IMR-90 (cell line): ENCODE results near the gene GRIFIN. TPM values are rescaled to one million over a fixed set of nuclear protein-coding genes. Genes with fewer than 3 reads are reported as not detected.

Source experiments
- ATAC-seq: fragments of 200-7000 bp; cut with Tn5 transposase; 2 replicates; pipeline ENCODE4 v1.9.1; 2020; ENCODE audit warnings: low read depth, mild to moderate bottlenecking, moderate library complexity
- BruUV-seq: library from RNA; stranded (reverse); fragments of 400-500 nt; replicated peaks from 2 replicates; lab custom pipeline; 2021; lab: Mats Ljungman, UMichigan
- CTCF ChIA-PET: fragments of 300-600 bp; formaldehyde crosslinking; extraction: SDS; loops from one replicate; lab custom pipeline; 2021; ENCODE audit warnings: antibody characterized with exemption; lab: Yijun Ruan, JAX
- POLR2A ChIA-PET: fragments of 300-600 bp; sonication (Branson Sonifier 250); formaldehyde crosslinking; loops from one replicate; lab custom pipeline; 2022; ENCODE audit warnings: antibody characterized with exemption; ENCODE audit not compliant: unreplicated experiment; lab: Charles Lee
- DNase-seq: peaks from one replicate; pipeline ENCODE4 v3.0.0; 2013
- H2AFZ ChIP-seq: replicated peaks from 2 replicates; pipeline ENCODE3; 2013; ENCODE audit warnings: low read length, mild to moderate bottlenecking; ENCODE audit not compliant: poor library complexity
- H2AK5ac ChIP-seq: 2 replicates; pipeline ENCODE4 v1.6.1; 2013; ENCODE audit warnings: low read depth, low read length, inconsistent platforms
- H2AK9ac ChIP-seq: replicated peaks from 2 replicates; pipeline ENCODE3; 2013; ENCODE audit warnings: mild to moderate bottlenecking, low read depth, low read length, moderate library complexity; ENCODE audit not compliant: poor library complexity
- H2BK120ac ChIP-seq: 2 replicates; pipeline ENCODE4 v1.6.1; 2013; ENCODE audit warnings: low read depth, low read length, inconsistent platforms
- H2BK15ac ChIP-seq: 3 replicates; pipeline ENCODE4 v1.6.1; 2013; ENCODE audit warnings: low read depth, low read length, inconsistent platforms
- H2BK20ac ChIP-seq: 2 replicates; pipeline ENCODE4 v1.6.1; 2013; ENCODE audit warnings: low read depth, mild to moderate bottlenecking, inconsistent platforms, low read length, moderate library complexity
- H2BK5ac ChIP-seq: 2 replicates; pipeline ENCODE4 v1.6.1; 2013; ENCODE audit warnings: mild to moderate bottlenecking, low read depth, low read length, inconsistent platforms; ENCODE audit not compliant: poor library complexity, severe bottlenecking
- H3K14ac ChIP-seq: replicated peaks from 2 replicates; pipeline ENCODE4 v1.6.1; 2013; ENCODE audit warnings: low read depth, low read length, inconsistent platforms
- H3K18ac ChIP-seq: 2 replicates; pipeline ENCODE4 v1.6.1; 2013; ENCODE audit warnings: low read depth, low read length, control low read depth
- H3K23ac ChIP-seq: 2 replicates; pipeline ENCODE4 v1.6.1; 2013; ENCODE audit warnings: low read depth, low read length, inconsistent platforms
- H3K27ac ChIP-seq: 2 replicates; pipeline ENCODE4 v1.5.1; 2013; ENCODE audit warnings: mild to moderate bottlenecking, control low read depth, low read length; ENCODE audit not compliant: insufficient read depth
- H3K27me3 ChIP-seq: 2 replicates; pipeline ENCODE4 v1.6.1; 2013; ENCODE audit warnings: low read length; ENCODE audit not compliant: control insufficient read depth, insufficient read depth
- H3K36me3 ChIP-seq: 2 replicates; pipeline ENCODE4 v1.6.1; 2013; ENCODE audit warnings: low read length, mixed read lengths; ENCODE audit not compliant: control insufficient read depth, insufficient read depth
- H3K4ac ChIP-seq: 2 replicates; pipeline ENCODE4 v1.6.1; 2013; ENCODE audit warnings: low read depth, low read length, inconsistent platforms
- H3K4me1 ChIP-seq: 2 replicates; pipeline ENCODE4 v1.6.1; 2013; ENCODE audit warnings: low read length, mixed read lengths; ENCODE audit not compliant: control insufficient read depth, insufficient read depth
- H3K4me2 ChIP-seq: 2 replicates; pipeline ENCODE4 v1.6.1; 2013; ENCODE audit warnings: low read depth, mild to moderate bottlenecking, control low read depth, low read length, moderate library complexity
- H3K4me3 ChIP-seq: 2 replicates; pipeline ENCODE4 v1.5.1; 2013; ENCODE audit warnings: low read depth, mild to moderate bottlenecking, control low read depth, low read length, moderate library complexity; ENCODE audit not compliant: insufficient read depth
- H3K56ac ChIP-seq: 2 replicates; pipeline ENCODE4 v1.6.1; 2013; ENCODE audit warnings: low read length, inconsistent platforms; ENCODE audit not compliant: insufficient read depth; ENCODE audit errors: extremely low read depth
- H3K79me1 ChIP-seq, 2 experiments: 2 replicates each; pipeline ENCODE4 v1.6.1; 2013; ENCODE audit warnings: low read length in 2 of 2, inconsistent platforms in 1 of 2, low read depth in 1 of 2
- H3K9ac ChIP-seq: 2 replicates; pipeline ENCODE4 v1.6.1; 2013; ENCODE audit warnings: low read depth, low read length, control low read depth
- H3K9me1 ChIP-seq: 2 replicates; pipeline ENCODE4 v1.6.1; 2013; ENCODE audit warnings: low read length, inconsistent platforms; ENCODE audit not compliant: insufficient read depth
- H3K9me3 ChIP-seq: 2 replicates; pipeline ENCODE4 v1.6.1; 2013; ENCODE audit warnings: low read length; ENCODE audit not compliant: control insufficient read depth, insufficient read depth
- H4K20me1 ChIP-seq: 2 replicates; pipeline ENCODE4 v1.6.1; 2013; ENCODE audit warnings: low read length, inconsistent platforms; ENCODE audit not compliant: insufficient read depth
- H4K5ac ChIP-seq: 2 replicates; pipeline ENCODE4 v1.6.1; 2013; ENCODE audit warnings: mild to moderate bottlenecking, low read depth, low read length, control low read depth
- H4K8ac ChIP-seq, 2 experiments: 2 replicates each; pipeline ENCODE4 v1.6.1; 2013; ENCODE audit warnings: low read depth in 2 of 2, low read length in 2 of 2, control low read depth in 1 of 2, inconsistent platforms in 1 of 2
- H4K91ac ChIP-seq: 2 replicates; pipeline ENCODE4 v1.6.1; 2013; ENCODE audit warnings: low read depth, low read length, inconsistent platforms; ENCODE audit not compliant: insufficient read depth
- CEBPB ChIP-seq: IDR thresholded peaks from 2 replicates; pipeline ENCODE4 v1.6.1; 2012; ENCODE audit warnings: low read depth, low read length, improper control_type of control experiment
- CTCF ChIP-seq: conservative IDR thresholded peaks from 2 replicates; pipeline ENCODE4 v1.5.1; 2012; ENCODE audit warnings: mild to moderate bottlenecking, low read depth, low read length, improper control_type of control experiment
- ELK1 ChIP-seq: fragments of 150-350 bp; IDR thresholded peaks from 2 replicates; pipeline ENCODE4 v1.6.1; 2016; ENCODE audit warnings: low read depth, mild to moderate bottlenecking, low read length, moderate library complexity, borderline replicate concordance
- FOS ChIP-seq: fragments of 150-350 bp; IDR thresholded peaks from 2 replicates; pipeline ENCODE4 v1.6.1; 2016; ENCODE audit warnings: low read depth, low read length
- MXI1 ChIP-seq: IDR thresholded peaks from 2 replicates; pipeline ENCODE4 v1.6.1; 2012; ENCODE audit warnings: low read depth, mild to moderate bottlenecking, low read length, moderate library complexity, borderline replicate concordance
- RCOR1 ChIP-seq: IDR thresholded peaks from 2 replicates; pipeline ENCODE4 v1.6.1; 2012; ENCODE audit warnings: mild to moderate bottlenecking, low read length, improper control_type of control experiment; ENCODE audit not compliant: insufficient replicate concordance
- RFX5 ChIP-seq: IDR thresholded peaks from 2 replicates; pipeline ENCODE4 v1.8.0; 2012; ENCODE audit warnings: low read depth, mild to moderate bottlenecking, low read length, moderate library complexity
- USF2 ChIP-seq: fragments of 150-350 bp; IDR thresholded peaks from 2 replicates; pipeline ENCODE4 v1.6.1; 2017; ENCODE audit warnings: mild to moderate bottlenecking, antibody characterized with exemption, low read length, low read depth
- WGBS, 2 experiments: methylation state at CpG; one replicate each; pipeline versions ENCODE4 v1.1.5 to v1.1.7; 2013; ENCODE audit warnings: missing lambda C conversion rate in 2 of 2; ENCODE audit not compliant: insufficient read length in 1 of 2; ENCODE audit errors: extremely low coverage in 2 of 2; 5-methylcytosine and 5-hydroxymethylcytosine counted together
- dilution Hi-C: fragments of 300-500 bp; cut with HindIII; formaldehyde crosslinking; loops from one replicate; pipeline ENCODE4 v1.14.3; 2018; ENCODE audit warnings: low sequenced_read_pairs; ENCODE audit not compliant: unreplicated experiment
- in situ Hi-C: fragments of 300-500 bp; cut with MboI; formaldehyde crosslinking; loops from 3 replicates; pipeline ENCODE4 v1.14.3; 2019; ENCODE audit warnings: low sequenced_read_pairs, inconsistent platforms, mixed read lengths
- intact Hi-C: fragments of 100-400 bp; cut with micrococcal nuclease; formaldehyde crosslinking; loops from 2 replicates; pipeline ENCODE4 v1.10.0; 2022
- polyA plus RNA-seq, 3 experiments: library from polyadenylated mRNA; depleted of rRNA; stranded (reverse); fragments of >200 nt; gene quantifications; 2 replicates each; pipeline ENCODE4 v1.2.3, GENCODE V29; 2012; ENCODE audit warnings: low replicate concordance in 1 of 3
- total RNA-seq: library from RNA; depleted of rRNA; stranded (reverse); fragments of >200 nt; gene quantifications from 2 replicates; pipeline ENCODE4 v1.2.3, GENCODE V29; 2012

GRIFIN gene
- total and polyA plus RNA-seq, 2 of the 4 experiments (the other 2 are of a cell fraction), result not detected

GRCh38 chr7:2435146-2435545, 41.1 kb downstream of the GRIFIN start:
- 92% methylated on average over 2 of the region's 5 CpGs; no CpG with 5 or more reads in 1 of the 2 experiments for WGBS, 2 experiments
- Histone ChIP-seq H3K56ac (no peak overlapping the region), H3K4ac (no peak overlapping the region), H3K14ac (no peak overlapping the region), H3K4me1 (no peaks in the 10 kb centered on the region), H4K91ac (no peak overlapping the region), H3K27me3 (no peaks in the 10 kb centered on the region), H3K9ac (no peak overlapping the region), H2BK15ac (no peak overlapping the region), H2AK5ac (no peak overlapping the region), H4K5ac (no peak overlapping the region), H3K4me3 (no peak overlapping the region), H2BK5ac (no peak overlapping the region), H3K79me1 (no peaks in the 10 kb centered on the region; a peak in 3 of 4 replicates), H2BK120ac (no peak overlapping the region), H4K8ac (no peak overlapping the region), H2AK9ac (no peak overlapping the region), H3K23ac (no peak overlapping the region), H4K20me1 (peaks cover 6% of the 10 kb centered on the region; the same call in 1 of the 2 replicates), H3K9me3 (peaks cover 7% of the 10 kb centered on the region), H3K18ac (no peak overlapping the region), H3K9me1 (0 out of 2 replicates have a peak, but pooled peaks cover 3% of the 10 kb centered on the region), H3K4me2 (no peak overlapping the region), H3K27ac (no peak overlapping the region), H2AFZ (no peak overlapping the region), H2BK20ac (no peak overlapping the region), H3K36me3 (peaks cover 30% of the 10 kb centered on the region)
- dilution Hi-C loops (no loop called here), in situ Hi-C loops (no loop called here), intact Hi-C loops (no loop called here)
- BruUV-seq, result no TSS peak
- DNase-seq (no peak), ATAC-seq (no peak)
- ChIA-PET POLR2A (no interaction called here), CTCF (interaction anchor here (0.6 kb wide), 1 partner anchor 14 kb away, joined by 4 read pairs; no protein-coding TSS in a partner anchor)
- TF ChIP-seq RCOR1 (no peak), ELK1 (no peak), MXI1 (no peak), CTCF (no peak), CEBPB (no peak), RFX5 (no peak), USF2 (no peak), FOS (no peak)
